ENCODE data around the gene PLK2. TPM values are rescaled to one million over a fixed set of nuclear protein-coding genes. Genes with fewer than 3 reads are reported as not detected.

The PLK2 gene
- total RNA-seq, 1 donor from 2014 or later: 15.0 TPM

DNA sequence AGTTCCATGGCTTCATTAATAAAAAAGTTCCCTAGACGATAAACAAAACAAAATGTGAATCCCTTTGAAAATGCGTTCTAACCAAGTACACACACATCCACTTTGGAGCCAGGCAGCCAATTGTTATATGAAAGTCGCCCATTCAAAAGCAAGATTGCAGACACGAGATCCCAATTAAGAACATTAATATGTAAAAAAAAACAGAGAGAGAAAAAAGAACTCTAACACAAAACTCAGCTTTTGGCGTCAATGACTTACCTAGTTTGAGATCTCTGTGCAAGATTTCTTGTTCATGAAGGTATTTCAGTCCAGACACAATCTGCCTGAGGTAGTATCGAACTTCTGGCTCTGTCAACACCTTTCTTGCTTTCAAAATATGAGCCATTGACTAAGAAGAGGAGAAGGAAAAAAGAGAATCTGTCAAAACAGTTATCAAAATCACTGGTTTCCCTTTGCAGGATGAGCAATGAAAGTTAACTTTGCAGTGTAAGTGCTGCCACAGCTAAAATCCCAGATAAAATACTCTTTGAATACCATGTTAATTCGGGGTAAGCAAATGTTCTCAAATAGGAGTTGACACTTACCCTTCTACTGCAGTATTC is 1.6 kb downstream of the PLK2 start:
- TF ChIP-seq, protein P1, sequence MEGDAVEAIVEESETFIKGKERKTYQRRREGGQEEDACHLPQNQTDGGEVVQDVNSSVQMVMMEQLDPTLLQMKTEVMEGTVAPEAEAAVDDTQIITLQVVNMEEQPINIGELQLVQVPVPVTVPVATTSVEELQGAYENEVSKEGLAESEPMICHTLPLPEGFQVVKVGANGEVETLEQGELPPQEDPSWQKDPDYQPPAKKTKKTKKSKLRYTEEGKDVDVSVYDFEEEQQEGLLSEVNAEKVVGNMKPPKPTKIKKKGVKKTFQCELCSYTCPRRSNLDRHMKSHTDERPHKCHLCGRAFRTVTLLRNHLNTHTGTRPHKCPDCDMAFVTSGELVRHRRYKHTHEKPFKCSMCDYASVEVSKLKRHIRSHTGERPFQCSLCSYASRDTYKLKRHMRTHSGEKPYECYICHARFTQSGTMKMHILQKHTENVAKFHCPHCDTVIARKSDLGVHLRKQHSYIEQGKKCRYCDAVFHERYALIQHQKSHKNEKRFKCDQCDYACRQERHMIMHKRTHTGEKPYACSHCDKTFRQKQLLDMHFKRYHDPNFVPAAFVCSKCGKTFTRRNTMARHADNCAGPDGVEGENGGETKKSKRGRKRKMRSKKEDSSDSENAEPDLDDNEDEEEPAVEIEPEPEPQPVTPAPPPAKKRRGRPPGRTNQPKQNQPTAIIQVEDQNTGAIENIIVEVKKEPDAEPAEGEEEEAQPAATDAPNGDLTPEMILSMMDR (conservative IDR thresholded peaks at IDR 0.05): no peak
- H3K4me1 Mint-ChIP-seq: peaks cover 33% of the 10 kb centered on the region
- peaks cover 12% of the 10 kb centered on the region for H3K36me3 Mint-ChIP-seq (ENCODE audit: low read depth)
- H3K9me3 Mint-ChIP-seq: no peaks in the 10 kb centered on the region
- H3K27me3 Mint-ChIP-seq (ENCODE audit: low read depth): peaks cover 6% of the 10 kb centered on the region
- peak overlapping the region; percentile 91 for H3K4me3 Mint-ChIP-seq
- DNase-seq (ENCODE audit: low read depth, low spot score): no peak
- no peak overlapping the region for H3K27ac Mint-ChIP-seq (ENCODE audit: unreplicated experiment)

DNA sequence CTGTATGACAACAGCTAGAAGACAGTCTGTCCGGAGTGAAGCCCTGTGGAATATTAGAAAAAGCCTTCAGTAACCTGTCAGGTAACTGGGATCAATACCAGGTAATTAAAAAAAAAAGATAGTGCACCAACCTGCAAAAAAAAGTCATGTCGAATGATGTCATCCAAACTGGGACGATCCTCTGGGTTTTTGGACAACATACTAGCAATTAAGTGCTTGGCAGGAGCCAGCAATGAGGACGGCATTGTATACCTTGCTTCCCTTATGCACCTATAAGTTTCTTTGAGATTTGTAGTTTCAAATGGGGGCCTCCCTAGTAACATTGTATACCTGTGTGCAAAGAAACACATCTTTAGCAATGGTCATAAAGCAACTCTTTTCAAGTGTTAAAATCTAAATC is 2.8 kb downstream of the PLK2 start:
- DNase-seq (ENCODE audit: low read depth, low spot score): no peak
- Mint-ChIP-seq H3K4me3 (peak overlapping the region; percentile 29), H3K27me3 (ENCODE audit: low read depth) (peaks cover 6% of the 10 kb centered on the region), H3K4me1 (peaks cover 25% of the 10 kb centered on the region), H3K27ac (ENCODE audit: unreplicated experiment) (no peak overlapping the region), H3K36me3 (ENCODE audit: low read depth) (peaks cover 16% of the 10 kb centered on the region), H3K9me3 (no peaks in the 10 kb centered on the region)
- TF ChIP-seq, protein P1 (conservative IDR thresholded peaks at IDR 0.05): no peak

DNA sequence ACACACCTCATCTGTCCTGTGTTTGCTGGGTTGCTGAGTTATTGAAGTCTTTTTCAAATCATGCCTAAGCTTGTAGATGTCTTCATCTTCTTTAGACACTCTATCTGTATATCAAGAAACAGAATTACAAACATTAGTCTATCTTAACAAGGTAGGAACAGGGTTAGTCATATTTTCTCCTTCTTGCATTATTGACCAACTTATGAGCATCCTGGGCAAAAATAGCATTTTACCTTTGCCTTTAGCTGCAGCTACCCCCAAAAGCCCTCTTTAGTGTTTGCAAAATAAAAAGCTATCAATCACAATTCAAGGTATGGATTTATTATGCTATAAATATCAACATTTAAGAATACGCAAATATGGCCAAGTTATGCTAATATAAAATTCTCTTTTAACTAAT is 3.4 kb downstream of the PLK2 start:
- TF ChIP-seq, protein P1 (conservative IDR thresholded peaks at IDR 0.05): no peak
- Mint-ChIP-seq H3K27ac (ENCODE audit: unreplicated experiment) (no peak overlapping the region), H3K4me3 (no peak overlapping the region), H3K27me3 (ENCODE audit: low read depth) (peaks cover 6% of the 10 kb centered on the region), H3K4me1 (peaks cover 21% of the 10 kb centered on the region), H3K36me3 (ENCODE audit: low read depth) (peaks cover 21% of the 10 kb centered on the region), H3K9me3 (no peaks in the 10 kb centered on the region)
- DNase-seq (ENCODE audit: low read depth, low spot score): no peak

- Mint-ChIP-seq H3K36me3 (ENCODE audit: low read depth) (peaks cover 21% of the 10 kb centered on the region), H3K27me3 (ENCODE audit: low read depth) (peaks cover 6% of the 10 kb centered on the region), H3K9me3 (no peaks in the 10 kb centered on the region), H3K4me1 (peaks cover 17% of the 10 kb centered on the region), H3K27ac (ENCODE audit: unreplicated experiment) (no peak overlapping the region), H3K4me3 (peak overlapping the region; percentile 20)
- TF ChIP-seq, protein P1 (conservative IDR thresholded peaks at IDR 0.05): no peak
- no peak for DNase-seq (ENCODE audit: low read depth, low spot score)
Measured at GRCh38 chr5:58456026-58456425, 3.9 kb downstream of the PLK2 start.

DNA sequence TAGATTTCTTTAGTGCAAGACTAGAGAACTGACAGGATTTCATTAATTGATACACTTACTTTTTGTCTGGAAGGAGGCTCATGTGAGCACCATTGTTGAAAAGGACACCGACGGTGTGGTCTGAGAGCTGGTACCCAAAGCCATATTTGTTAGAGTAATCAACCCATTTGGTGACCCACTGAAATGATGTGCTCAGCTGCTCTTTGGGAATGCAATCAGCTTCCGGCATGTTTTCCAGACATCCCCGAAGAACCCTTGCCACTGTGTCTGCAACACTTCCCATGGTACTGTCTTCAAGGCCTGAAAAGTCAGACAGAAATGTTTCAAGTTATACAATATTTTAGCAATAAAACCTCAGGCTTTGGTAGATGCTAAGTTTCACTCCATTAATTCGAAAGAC is 4.4 kb downstream of the PLK2 start:
- Mint-ChIP-seq H3K27ac (ENCODE audit: unreplicated experiment) (no peak overlapping the region), H3K4me1 (peaks cover 14% of the 10 kb centered on the region), H3K4me3 (no peak overlapping the region), H3K9me3 (no peaks in the 10 kb centered on the region), H3K36me3 (ENCODE audit: low read depth) (peaks cover 24% of the 10 kb centered on the region), H3K27me3 (ENCODE audit: low read depth) (peaks cover 6% of the 10 kb centered on the region)
- TF ChIP-seq, protein P1 (conservative IDR thresholded peaks at IDR 0.05): no peak
- no peak for DNase-seq (ENCODE audit: low read depth, low spot score)

Measured in neural crest cell (in vitro differentiated cells).